Femur (tissue), 1 donor: ENCODE measurements around the gene AVPI1.
"Not testable (repeated sequence)": the region's sequence is repeated elsewhere in the genome, so short reads cannot be mapped to it uniquely, and the experiment has no call there.

Experiments
- DNase-seq: peaks from one replicate; pipeline ENCODE4 v3.0.0-alpha.2; 2017

AVPI1 gene

DNA sequence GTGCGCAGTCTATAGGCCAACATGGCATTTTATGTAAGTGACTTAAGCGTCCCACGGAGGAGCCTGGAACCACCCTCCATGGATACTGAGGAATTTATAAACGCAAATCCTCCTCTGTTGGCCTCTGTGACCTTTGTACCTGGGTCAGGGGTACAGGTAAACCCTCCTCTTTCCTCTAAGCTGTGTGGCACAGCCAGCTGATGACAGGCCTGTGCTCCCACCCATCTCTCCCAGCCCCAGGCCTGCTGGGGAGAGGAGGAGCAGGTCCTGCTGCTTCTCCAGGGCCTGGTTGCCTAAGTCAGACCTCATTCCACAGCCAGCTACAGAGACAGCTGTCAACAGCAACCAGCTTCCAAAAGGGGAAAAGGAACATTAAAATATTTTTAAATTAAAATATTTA lies 5.0 kb downstream of the AVPI1 start:
- no peak for DNase-seq

DNA sequence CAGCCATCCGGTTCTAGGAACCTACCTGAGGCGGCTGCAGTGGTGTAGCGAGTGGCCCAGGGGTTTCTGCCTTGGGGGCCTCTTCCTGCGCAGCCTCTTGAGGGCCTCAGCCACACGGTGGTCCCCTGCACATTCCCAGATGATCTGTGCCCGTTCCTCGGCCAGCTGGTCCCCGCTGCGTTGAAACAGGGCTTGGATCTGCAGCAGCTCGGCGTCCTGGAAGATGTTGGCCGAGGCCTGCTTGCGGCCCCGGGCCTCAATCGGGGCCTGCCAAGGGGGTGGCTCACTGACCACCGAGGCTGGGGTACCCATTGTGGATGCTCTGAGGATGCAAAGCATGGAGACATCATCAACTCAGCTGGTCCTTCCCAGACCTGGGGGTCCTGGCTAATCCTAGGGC lies 7.4 kb downstream of the AVPI1 start:
- DNase-seq: no peak

GRCh38 chr10:97676770-97677581 lies 10.1 kb downstream of the AVPI1 start:
- DNase-seq: peak; percentile 48

DNA sequence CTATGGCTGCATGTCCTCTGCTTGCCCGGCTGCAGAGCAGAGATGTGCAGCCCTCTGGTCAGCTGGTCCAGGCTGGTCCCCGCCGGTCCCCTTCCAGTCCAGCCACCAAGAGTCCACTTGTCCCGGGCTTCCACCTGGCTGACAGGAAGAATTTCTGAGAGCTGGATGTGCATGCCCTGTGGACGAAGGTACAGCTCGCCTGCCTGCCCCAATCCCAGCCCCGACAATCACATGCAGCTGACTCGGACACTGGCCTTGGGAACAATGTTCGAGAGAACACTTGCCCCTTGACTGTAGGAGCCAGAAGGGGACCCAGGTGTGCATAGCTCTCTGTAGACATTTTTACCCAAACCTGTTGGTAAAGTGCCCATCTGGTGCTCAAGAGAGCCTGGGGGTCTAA lies 11.8 kb downstream of the AVPI1 start:
- DNase-seq: no peak

DNA sequence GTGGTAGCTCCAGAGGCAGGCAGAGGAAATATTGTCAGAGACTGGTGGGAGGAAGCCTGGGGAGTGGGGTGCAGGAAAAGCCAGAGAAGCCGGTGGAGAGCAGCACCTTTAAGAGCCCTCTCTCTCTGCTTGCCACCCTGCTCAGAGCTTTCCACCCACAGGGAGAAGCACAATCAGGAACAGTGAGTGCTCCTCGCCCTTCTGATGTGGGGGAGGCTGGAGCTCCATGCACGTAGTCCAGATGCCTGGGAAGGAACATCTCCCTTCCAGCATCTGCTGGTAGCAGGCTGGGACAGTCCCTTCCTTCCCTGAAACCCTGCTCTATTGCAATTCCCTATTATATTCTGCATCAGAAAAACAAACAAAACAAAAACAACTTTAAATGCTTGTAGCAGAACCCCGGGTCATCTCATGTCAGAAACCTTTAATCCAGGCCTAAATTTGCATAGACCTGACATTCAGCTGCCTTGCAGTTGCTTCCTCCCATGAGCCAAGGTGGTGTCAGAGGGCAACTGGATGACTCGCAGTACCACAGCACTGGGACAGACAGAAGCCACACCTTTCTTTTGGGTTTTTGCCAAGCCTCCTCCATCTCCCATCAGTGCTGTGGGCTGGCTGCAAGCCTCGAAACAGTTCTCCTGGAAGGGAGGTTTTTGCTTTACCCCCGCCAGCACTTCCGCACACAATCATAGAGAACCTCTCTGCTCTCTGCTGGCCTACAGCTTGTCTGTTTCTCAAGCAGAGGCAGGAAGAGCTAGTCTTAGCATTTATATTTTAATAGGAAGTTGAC lies 13.1 kb downstream of the AVPI1 start:
- DNase-seq: no peak

GRCh38 chr10:97669571-97669970 lies 17.5 kb downstream of the AVPI1 start:
- DNase-seq: no peak

DNA sequence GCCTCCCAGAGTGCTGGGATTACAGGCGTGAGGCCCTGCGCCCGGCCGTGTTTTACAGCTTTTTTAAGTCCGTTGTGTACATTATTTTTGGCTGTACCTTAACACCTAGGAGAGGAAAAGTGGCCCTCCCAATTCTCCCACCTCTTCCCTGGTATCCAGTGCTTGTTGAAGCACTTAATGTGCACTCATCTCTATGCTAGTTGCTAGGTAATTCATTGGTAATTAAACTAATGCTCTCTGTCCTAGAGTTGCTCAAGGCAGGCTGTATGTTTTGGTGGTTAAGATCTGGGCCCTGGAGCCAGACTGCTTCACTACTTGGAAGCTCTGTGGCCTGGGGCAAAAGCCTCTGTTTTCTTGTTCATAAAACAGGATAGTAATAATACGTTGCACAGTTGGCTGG lies 19.6 kb downstream of the AVPI1 start:
- DNase-seq: no peak

GRCh38 chr10:97666992-97667391 lies 20.0 kb downstream of the AVPI1 start:
- DNase-seq: no peak

GRCh38 chr10:97664282-97664850 lies 22.7 kb downstream of the AVPI1 start:
- no peak for DNase-seq

GRCh38 chr10:97659589-97659988 lies 27.5 kb downstream of the AVPI1 start:
- DNase-seq: no peak

DNA sequence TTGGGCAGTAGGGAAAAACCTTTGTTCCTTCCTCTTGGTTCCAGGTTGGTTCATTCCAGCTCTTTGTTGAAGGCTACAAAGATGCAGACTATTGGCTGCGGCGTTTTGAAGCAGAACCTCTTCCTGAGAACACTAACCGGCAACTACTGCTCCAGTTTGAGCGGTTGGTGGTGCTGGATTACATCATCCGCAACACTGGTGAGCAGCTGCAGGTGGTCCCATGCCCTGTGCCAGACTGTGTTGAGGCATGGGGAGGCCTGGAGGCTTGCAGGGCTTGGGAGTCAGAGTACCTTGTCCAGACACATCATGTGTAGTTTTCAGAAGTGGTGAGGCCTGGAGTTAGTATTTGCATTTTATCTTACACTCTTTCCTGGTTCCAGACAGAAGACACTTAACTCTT lies 30.3 kb downstream of the AVPI1 start:
- no peak for DNase-seq

GRCh38 chr10:97651773-97652172 lies 35.3 kb downstream of the AVPI1 start:
- no peak for DNase-seq

GRCh38 chr10:97650726-97651125 lies 36.3 kb downstream of the AVPI1 start:
- DNase-seq: no peak

DNA sequence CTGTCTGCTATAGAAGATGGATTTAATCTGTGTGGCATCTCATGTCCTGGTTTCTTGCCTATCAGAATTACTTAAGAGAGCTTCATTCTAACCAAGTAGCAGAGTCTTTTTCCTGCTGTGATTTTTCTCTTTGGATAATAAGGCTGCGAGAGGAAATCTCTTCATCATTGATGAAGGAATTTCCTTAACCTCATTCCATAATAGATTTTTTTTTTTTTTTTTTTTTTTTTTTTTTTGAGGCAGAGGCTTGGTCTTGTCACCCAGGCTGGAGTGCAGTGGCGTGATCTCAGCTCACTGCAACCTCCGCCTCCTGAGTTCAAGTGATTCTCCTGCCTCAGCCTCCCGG lies 37.7 kb downstream of the AVPI1 start:
- DNase-seq: not testable (repeated sequence)

GRCh38 chr10:97648562-97649404 lies 38.3 kb downstream of the AVPI1 start:
- no peak for DNase-seq

- no peak for DNase-seq
Observed at GRCh38 chr10:97647556-97647955, 39.5 kb downstream of the AVPI1 start.

GRCh38 chr10:97644936-97645335 lies 42.1 kb downstream of the AVPI1 start:
- DNase-seq: no peak

- no peak for DNase-seq
Observed at GRCh38 chr10:97643441-97643985, 43.5 kb downstream of the AVPI1 start.

- DNase-seq: not testable (repeated sequence)
Observed at GRCh38 chr10:97642471-97643159, 44.4 kb downstream of the AVPI1 start.

GRCh38 chr10:97640868-97641811 lies 45.9 kb downstream of the AVPI1 start:
- peak; percentile 47 for DNase-seq
